Measurements from ENCODE around the gene SYNJ1.

The SYNJ1 gene

GRCh38 chr21:32719085-32719484 is 8.7 kb downstream of the SYNJ1 start:
- Histone ChIP-seq H3K36me3 (ENCODE audit: control insufficient read depth, insufficient read depth, low read length) (no peaks in the 10 kb centered on the region), H3K27me3 (replicated peaks; ENCODE audit: control insufficient read depth, insufficient read depth, low read length) (no peaks in the 10 kb centered on the region), H3K4me3 (replicated peaks; ENCODE audit: low read depth, low read length) (no peak overlapping the region)
- DNase-seq (ENCODE audit: extremely low read depth, insufficient read length): no peak
- TF ChIP-seq CTCF (IDR thresholded peaks at IDR 0.05; ENCODE audit: insufficient read depth, low read length, poor library complexity, severe bottlenecking): no peak

GRCh38 chr21:32717851-32718316 is 9.9 kb downstream of the SYNJ1 start:
- no peak for TF ChIP-seq CTCF (IDR thresholded peaks at IDR 0.05; ENCODE audit: insufficient read depth, low read length, poor library complexity, severe bottlenecking)
- Histone ChIP-seq H3K4me3 (replicated peaks; ENCODE audit: low read depth, low read length) (no peak overlapping the region), H3K36me3 (ENCODE audit: control insufficient read depth, insufficient read depth, low read length) (no peaks in the 10 kb centered on the region), H3K27me3 (replicated peaks; ENCODE audit: control insufficient read depth, insufficient read depth, low read length) (no peaks in the 10 kb centered on the region)
- DNase-seq (ENCODE audit: extremely low read depth, insufficient read length): no peak

GRCh38 chr21:32716486-32716885 is 11.3 kb downstream of the SYNJ1 start:
- no peaks in the 10 kb centered on the region for H3K27me3 ChIP-seq (replicated peaks; ENCODE audit: control insufficient read depth, insufficient read depth, low read length)
- no peak for DNase-seq (ENCODE audit: extremely low read depth, insufficient read length)
- no peak overlapping the region for H3K4me3 ChIP-seq (replicated peaks; ENCODE audit: low read depth, low read length)
- TF ChIP-seq CTCF (IDR thresholded peaks at IDR 0.05; ENCODE audit: insufficient read depth, low read length, poor library complexity, severe bottlenecking): no peak
- no peaks in the 10 kb centered on the region for H3K36me3 ChIP-seq (ENCODE audit: control insufficient read depth, insufficient read depth, low read length)

- Histone ChIP-seq H3K4me3 (replicated peaks; ENCODE audit: low read depth, low read length) (no peak overlapping the region), H3K36me3 (ENCODE audit: control insufficient read depth, insufficient read depth, low read length) (no peaks in the 10 kb centered on the region), H3K27me3 (replicated peaks; ENCODE audit: control insufficient read depth, insufficient read depth, low read length) (no peaks in the 10 kb centered on the region)
- DNase-seq (ENCODE audit: extremely low read depth, insufficient read length): no peak
- TF ChIP-seq CTCF (IDR thresholded peaks at IDR 0.05; ENCODE audit: insufficient read depth, low read length, poor library complexity, severe bottlenecking): no peak
Measured at GRCh38 chr21:32713726-32714125, 14.1 kb downstream of the SYNJ1 start.

GRCh38 chr21:32712641-32713040 is 15.2 kb downstream of the SYNJ1 start:
- H3K4me3 ChIP-seq (replicated peaks; ENCODE audit: low read depth, low read length): no peak overlapping the region
- no peaks in the 10 kb centered on the region for H3K36me3 ChIP-seq (ENCODE audit: control insufficient read depth, insufficient read depth, low read length)
- TF ChIP-seq CTCF (IDR thresholded peaks at IDR 0.05; ENCODE audit: insufficient read depth, low read length, poor library complexity, severe bottlenecking): no peak
- H3K27me3 ChIP-seq (replicated peaks; ENCODE audit: control insufficient read depth, insufficient read depth, low read length): no peaks in the 10 kb centered on the region
- DNase-seq (ENCODE audit: extremely low read depth, insufficient read length): no peak

GRCh38 chr21:32712043-32712442 is 15.8 kb downstream of the SYNJ1 start:
- Histone ChIP-seq H3K4me3 (replicated peaks; ENCODE audit: low read depth, low read length) (no peak overlapping the region), H3K27me3 (replicated peaks; ENCODE audit: control insufficient read depth, insufficient read depth, low read length) (no peaks in the 10 kb centered on the region), H3K36me3 (ENCODE audit: control insufficient read depth, insufficient read depth, low read length) (no peaks in the 10 kb centered on the region)
- no peak for TF ChIP-seq CTCF (IDR thresholded peaks at IDR 0.05; ENCODE audit: insufficient read depth, low read length, poor library complexity, severe bottlenecking)
- peak; percentile 69 for DNase-seq (ENCODE audit: extremely low read depth, insufficient read length)
